HG03520 (cell line): ENCODE results near the gene SYPL1.

ENCODE experiments used
- ATAC-seq: cut with Tn5 transposase; IDR thresholded peaks from one replicate; pipeline ENCODE4 v1.9.1; 2021; ENCODE audit warnings: mild to moderate bottlenecking, moderate library complexity; ENCODE audit not compliant: unreplicated experiment

The SYPL1 gene

GRCh38 chr7:106095634-106096033 lies 16.5 kb downstream of the SYPL1 start:
- ATAC-seq, result no peak

GRCh38 chr7:106094780-106095179 lies 17.3 kb downstream of the SYPL1 start:
- ATAC-seq, result no peak

- ATAC-seq, result no peak
Measured at GRCh38 chr7:106092204-106092603, 19.9 kb downstream of the SYPL1 start.

GRCh38 chr7:106089647-106090046 lies 22.5 kb downstream of the SYPL1 start:
- peak; percentile 86 for ATAC-seq

- ATAC-seq, result no peak
Measured at GRCh38 chr7:106088014-106088413, 24.1 kb downstream of the SYPL1 start.

GRCh38 chr7:106086062-106086461 lies 26.1 kb downstream of the SYPL1 start:
- no peak for ATAC-seq

DNA sequence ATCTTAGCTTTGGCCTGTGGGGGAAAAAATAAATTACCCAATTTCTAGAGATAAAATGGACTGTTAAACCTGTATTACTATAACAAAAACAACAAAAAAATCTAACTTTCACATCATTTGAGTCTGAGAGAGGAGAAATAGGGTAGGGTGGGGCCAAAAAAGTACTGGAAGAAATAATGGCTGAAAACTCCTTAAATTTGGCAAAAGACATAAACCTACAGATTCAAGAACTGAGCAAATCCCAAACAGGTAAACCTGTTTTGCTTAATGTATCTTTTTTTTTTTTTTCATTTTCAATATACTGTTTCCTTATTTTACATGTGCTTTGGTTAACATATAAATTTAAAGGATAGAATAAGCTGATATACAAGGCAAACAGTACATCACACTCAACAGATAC lies 27.1 kb downstream of the SYPL1 start:
- ATAC-seq, result no peak

DNA sequence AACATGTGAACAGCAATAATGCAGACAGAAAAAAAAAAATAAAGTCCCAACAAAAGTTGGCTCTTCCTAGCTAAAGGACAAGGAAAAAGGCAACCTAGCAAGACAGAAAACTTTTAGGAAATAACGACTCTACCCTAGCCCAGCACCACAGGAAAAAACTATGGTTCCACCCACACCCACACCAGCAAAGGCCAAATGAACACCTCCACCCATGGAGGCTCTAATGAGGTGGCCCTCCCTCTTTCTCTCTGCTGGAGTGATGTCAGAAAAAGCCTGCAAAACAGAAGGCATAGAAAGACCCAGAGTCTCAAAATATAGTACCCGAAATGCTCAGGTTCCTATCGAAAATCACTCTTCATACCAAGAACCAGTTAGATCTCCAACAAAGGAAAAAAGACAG lies 28.4 kb downstream of the SYPL1 start:
- no peak for ATAC-seq

- no peak for ATAC-seq
Measured at GRCh38 chr7:106082087-106082854, 29.8 kb downstream of the SYPL1 start.

GRCh38 chr7:106080300-106080987 lies 31.7 kb downstream of the SYPL1 start:
- ATAC-seq, result no peak

- ATAC-seq, result no peak
Measured at GRCh38 chr7:106076537-106076936, 35.6 kb downstream of the SYPL1 start.

- ATAC-seq, result no peak
Measured at GRCh38 chr7:106075937-106076336, 36.2 kb downstream of the SYPL1 start.

GRCh38 chr7:106074257-106074656 lies 37.9 kb downstream of the SYPL1 start:
- ATAC-seq, result no peak

DNA sequence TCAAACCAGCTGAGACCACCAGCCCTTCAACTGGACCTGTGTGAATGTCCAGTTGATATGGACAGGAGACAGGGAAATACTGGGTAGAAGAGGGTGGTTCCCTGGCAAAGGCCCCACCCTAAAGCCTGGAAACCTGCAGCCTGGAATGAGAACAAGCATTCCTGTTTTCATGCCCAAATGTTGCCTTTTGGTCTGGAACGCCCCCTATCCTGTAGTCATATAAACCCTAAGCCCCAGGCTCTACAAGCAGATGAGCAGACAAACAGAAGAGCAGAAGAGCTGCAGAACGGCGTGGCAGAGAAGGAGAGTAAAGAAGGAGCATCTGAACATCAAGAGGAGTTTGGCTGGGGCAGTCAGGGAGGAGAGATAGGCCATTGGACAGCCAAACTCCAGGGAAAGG lies 38.4 kb downstream of the SYPL1 start:
- no peak for ATAC-seq

DNA sequence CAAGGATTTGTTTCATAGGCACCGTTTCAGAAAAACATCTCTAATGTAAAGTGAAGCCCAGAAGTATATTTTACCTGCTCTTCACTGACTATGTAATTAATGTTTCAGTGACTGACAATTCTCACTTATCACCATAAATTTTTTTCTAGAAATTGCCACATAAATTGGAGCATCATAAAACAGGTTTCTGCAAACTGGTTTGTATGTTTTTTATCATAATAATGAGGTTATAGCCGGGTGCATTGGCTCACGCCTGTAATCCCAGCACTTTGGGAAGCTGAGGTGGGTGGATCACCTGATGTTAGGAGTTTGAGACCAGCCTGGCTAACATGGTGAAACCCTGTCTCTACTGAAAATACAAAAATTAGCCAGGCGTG lies 39.4 kb downstream of the SYPL1 start:
- no peak for ATAC-seq

- ATAC-seq, result no peak
Measured at GRCh38 chr7:106071999-106072714, 40.0 kb downstream of the SYPL1 start.

DNA sequence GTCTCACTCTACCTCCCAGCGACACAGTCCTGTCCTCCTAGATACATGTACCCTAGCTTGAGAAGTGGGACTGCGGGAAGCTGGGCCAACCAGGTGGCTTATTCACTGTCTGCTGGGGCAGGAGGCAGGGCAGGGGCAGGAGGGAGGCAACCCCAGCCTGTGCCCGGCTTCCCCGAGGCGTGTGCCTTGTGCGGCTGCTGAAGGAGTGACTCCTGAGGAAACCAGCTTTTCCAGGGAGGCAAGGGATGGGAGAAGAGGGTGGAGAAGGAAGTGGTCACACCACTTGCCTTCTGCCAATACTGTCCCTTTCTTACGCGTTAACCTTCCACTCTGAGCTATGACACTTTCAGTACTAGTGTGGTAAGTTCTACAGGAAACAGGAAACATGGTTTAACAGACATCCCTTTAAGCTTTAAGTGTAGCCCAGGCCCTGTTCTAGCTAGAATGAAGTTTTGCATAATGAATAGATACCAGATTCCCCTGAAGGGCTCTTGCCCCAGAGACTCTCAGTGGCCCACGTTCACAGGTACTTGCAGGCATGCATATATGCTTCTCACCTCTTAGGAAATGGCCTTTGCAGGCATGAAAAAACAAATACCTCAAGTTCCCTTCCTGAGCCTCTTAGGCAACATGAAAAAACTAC lies 40.6 kb downstream of the SYPL1 start:
- peak; percentile 99 for ATAC-seq

DNA sequence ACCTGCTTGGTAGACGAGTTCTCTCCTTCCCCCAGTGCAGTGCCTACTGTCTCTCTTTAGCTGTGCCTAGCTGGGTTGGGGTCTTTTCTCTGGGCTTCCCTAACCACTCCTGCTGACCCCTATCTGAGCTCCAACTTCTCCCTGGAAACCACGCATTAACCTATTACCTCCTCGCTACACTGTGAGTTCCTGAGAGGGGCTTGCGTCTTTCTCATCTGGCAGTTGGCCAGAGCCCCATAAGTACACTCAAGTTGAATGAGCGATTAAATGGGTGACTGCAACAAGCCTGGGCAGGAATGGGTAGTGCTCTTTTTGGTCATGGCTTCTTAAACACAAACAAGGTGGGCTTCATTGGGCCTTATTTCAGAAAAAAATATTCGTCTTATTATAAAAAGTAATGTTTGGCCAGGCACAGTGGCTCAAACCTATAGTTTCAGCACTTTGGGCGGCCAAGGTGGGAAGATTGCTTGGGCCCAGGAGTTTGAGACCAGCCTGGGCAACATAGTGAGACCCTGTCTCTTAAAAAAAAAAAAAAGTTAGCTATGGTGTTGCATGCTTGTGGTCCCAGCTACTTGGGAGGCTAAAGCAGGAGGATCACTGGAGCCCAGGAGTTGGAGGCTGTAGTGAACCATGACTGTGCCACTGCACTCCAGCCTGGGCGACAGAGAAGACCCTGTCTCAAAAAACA lies 41.4 kb downstream of the SYPL1 start:
- ATAC-seq, result no peak

DNA sequence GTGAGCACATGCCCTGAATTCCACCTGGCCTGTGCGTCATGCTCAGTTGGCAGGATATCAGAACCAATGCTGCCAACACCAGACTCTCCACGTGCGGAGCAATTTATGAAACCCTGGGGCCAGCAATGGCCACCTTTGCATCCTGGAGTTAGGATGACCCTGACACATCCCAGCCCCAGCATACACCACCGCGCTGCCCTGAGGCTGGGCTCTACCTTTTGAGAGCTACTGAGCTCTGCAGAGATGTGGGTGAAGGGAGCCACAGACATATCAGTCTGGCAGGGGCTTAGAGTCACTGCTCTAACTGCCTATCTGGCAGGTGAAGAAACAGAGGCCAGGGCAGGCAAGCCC lies 41.9 kb downstream of the SYPL1 start:
- ATAC-seq, result no peak

GRCh38 chr7:106069471-106070200 lies 42.5 kb downstream of the SYPL1 start:
- ATAC-seq, result no peak
